MCF 10A (cell line): ENCODE results near the gene KLLN. TPM values are rescaled to one million over a fixed set of nuclear protein-coding genes. Genes with fewer than 3 reads are reported as not detected.
"Not testable (repeated sequence)": the region's sequence is repeated elsewhere in the genome, so short reads cannot be mapped to it uniquely, and the experiment has no call there.

Experiments
- Bru-seq: library from RNA; stranded (reverse); fragments of 400-500 nt; gene quantifications from one replicate; lab custom pipeline; 2021; lab: Mats Ljungman, UMichigan
- BruChase-seq, 2 experiments: library from RNA; stranded (reverse); fragments of 400-500 nt; gene quantifications; one replicate each; lab custom pipeline; 2021; lab: Mats Ljungman, UMichigan
- BruUV-seq: library from RNA; stranded (reverse); fragments of 400-500 nt; replicated peaks from 2 replicates; lab custom pipeline; 2021; lab: Mats Ljungman, UMichigan
- CTCF ChIA-PET: fragments of 300-600 bp; sonication (Branson Sonifier 250); formaldehyde crosslinking; extraction: SDS; loops from one replicate; lab custom pipeline; 2021; ENCODE audit warnings: antibody characterized with exemption, inconsistent platforms; lab: Yijun Ruan, JAX
- POLR2A ChIA-PET: fragments of 300-600, 350-650 bp; sonication (Branson Sonifier 250); formaldehyde crosslinking; extraction: SDS; loops from one replicate; lab custom pipeline; 2020; ENCODE audit warnings: antibody characterized with exemption, inconsistent platforms; lab: Yijun Ruan, JAX
- DNase-seq: peaks from one replicate; pipeline ENCODE4 v3.0.0-alpha.2; 2018; ENCODE audit not compliant: unreplicated experiment
- H3K27ac Mint-ChIP-seq: one replicate; pipeline ENCODE4 v1.8.0; 2022; ENCODE audit warnings: mild to moderate bottlenecking, low read depth, mixed read lengths; ENCODE audit not compliant: unreplicated experiment
- H3K27me3 Mint-ChIP-seq: one replicate; pipeline ENCODE4 v1.8.0; 2022; ENCODE audit warnings: mixed read lengths; ENCODE audit not compliant: insufficient read depth, unreplicated experiment
- H3K36me3 Mint-ChIP-seq: one replicate; pipeline ENCODE4 v1.8.0; 2022; ENCODE audit warnings: mild to moderate bottlenecking, moderate library complexity, mixed read lengths; ENCODE audit not compliant: insufficient read depth, unreplicated experiment
- H3K4me1 Mint-ChIP-seq: one replicate; pipeline ENCODE4 v1.8.0; 2022; ENCODE audit warnings: mixed read lengths; ENCODE audit not compliant: insufficient read depth, unreplicated experiment
- H3K4me3 Mint-ChIP-seq: one replicate; pipeline ENCODE4 v1.8.0; 2022; ENCODE audit warnings: mild to moderate bottlenecking, moderate library complexity, mixed read lengths; ENCODE audit not compliant: unreplicated experiment
- H3K9me3 Mint-ChIP-seq: one replicate; pipeline ENCODE4 v1.8.0; 2022; ENCODE audit warnings: mixed read lengths; ENCODE audit not compliant: unreplicated experiment
- intact Hi-C: fragments of 100-400 bp; cut with micrococcal nuclease; formaldehyde crosslinking; loops from 2 replicates; pipeline ENCODE4 v1.14.1; 2022
- long read RNA-seq: library from polyadenylated mRNA; stranded (forward); transcript quantifications from one replicate; pipeline ENCODE4 v2.0.0, GENCODE V29; 2022
- total RNA-seq: library from RNA; stranded (reverse); gene quantifications from 2 replicates; pipeline ENCODE4 v1.2.3, GENCODE V29; 2022
- TF ChIP-seq, protein P1 (sequence below): fragments of 200-600 bp; IDR thresholded peaks from one replicate; pipeline ENCODE4 v1.8.0; 2022; ENCODE audit warnings: antibody characterized with exemption, mild to moderate bottlenecking; ENCODE audit not compliant: unreplicated experiment

Gene KLLN, protein sequence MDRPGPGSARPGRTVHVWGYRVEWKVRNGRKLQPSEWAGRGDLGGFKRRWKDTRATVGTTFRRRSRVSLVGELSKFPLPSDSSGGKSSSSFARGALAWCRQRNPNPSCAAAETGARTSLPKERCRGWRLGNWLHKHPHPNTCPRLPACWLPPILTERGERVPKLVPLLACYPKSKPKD
- total RNA-seq (0.56 and 0.68 TPM in 2 replicates), Bru-seq, nascent RNA (percentile 37 among the genes with signal in this experiment), BruChase-seq, experiment 1, labeled RNA remaining after a 6-hour chase (percentile 50 among the genes with signal in this experiment), BruChase-seq, experiment 2, labeled RNA remaining after a 2-hour chase (percentile 39 among the genes with signal in this experiment)
- long read RNA-seq: 0 reads

DNA sequence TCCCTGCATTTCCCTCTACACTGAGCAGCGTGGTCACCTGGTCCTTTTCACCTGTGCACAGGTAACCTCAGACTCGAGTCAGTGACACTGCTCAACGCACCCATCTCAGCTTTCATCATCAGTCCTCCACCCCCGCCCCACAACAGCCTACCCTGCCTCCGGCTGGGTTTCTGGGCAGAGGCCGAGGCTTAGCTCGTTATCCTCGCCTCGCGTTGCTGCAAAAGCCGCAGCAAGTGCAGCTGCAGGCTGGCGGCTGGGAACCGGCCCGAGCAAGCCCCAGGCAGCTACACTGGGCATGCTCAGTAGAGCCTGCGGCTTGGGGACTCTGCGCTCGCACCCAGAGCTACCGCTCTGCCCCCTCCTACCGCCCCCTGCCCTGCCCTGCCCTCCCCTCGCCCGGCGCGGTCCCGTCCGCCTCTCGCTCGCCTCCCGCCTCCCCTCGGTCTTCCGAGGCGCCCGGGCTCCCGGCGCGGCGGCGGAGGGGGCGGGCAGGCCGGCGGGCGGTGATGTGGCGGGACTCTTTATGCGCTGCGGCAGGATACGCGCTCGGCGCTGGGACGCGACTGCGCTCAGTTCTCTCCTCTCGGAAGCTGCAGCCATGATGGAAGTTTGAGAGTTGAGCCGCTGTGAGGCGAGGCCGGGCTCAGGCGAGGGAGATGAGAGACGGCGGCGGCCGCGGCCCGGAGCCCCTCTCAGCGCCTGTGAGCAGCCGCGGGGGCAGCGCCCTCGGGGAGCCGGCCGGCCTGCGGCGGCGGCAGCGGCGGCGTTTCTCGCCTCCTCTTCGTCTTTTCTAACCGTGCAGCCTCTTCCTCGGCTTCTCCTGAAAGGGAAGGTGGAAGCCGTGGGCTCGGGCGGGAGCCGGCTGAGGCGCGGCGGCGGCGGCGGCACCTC, at the start of gene KLLN, which contains the start of gene PTEN:
TSS of gene KLLN (minus strand) at position 481 of the 891 bp plus-strand sequence. CDS start 1,046 bp downstream, outside the sequence.
TSS of gene PTEN (plus strand) at position 573 of the 891 bp plus-strand sequence. CDS start 845 bp downstream, outside the sequence.
- ChIA-PET POLR2A (interaction anchor here (0.6 to 7.8 kb wide), 44 partner anchors 12 to 1127 kb away, joined by 3 to 192 read pairs (median 5); partner anchors contain the start of genes ATAD1 and FAS), CTCF (interaction anchor here (0.6 to 3.6 kb wide), 10 partner anchors 10 to 524 kb away, joined by 3 to 56 read pairs (median 3); no protein-coding TSS in a partner anchor)
- BruUV-seq: no TSS peak
- Mint-ChIP-seq H3K9me3 (no peaks in the 10 kb centered on the region), H3K4me3 (peak within 1 kb of the TSS; percentile 87), H3K4me1 (peaks cover 16% of the 10 kb centered on the region), H3K36me3 (peaks cover 7% of the 10 kb centered on the region), H3K27ac (peak within 1 kb of the TSS; percentile 83), H3K27me3 (no peaks in the 10 kb centered on the region)
- TF ChIP-seq, protein P1, sequence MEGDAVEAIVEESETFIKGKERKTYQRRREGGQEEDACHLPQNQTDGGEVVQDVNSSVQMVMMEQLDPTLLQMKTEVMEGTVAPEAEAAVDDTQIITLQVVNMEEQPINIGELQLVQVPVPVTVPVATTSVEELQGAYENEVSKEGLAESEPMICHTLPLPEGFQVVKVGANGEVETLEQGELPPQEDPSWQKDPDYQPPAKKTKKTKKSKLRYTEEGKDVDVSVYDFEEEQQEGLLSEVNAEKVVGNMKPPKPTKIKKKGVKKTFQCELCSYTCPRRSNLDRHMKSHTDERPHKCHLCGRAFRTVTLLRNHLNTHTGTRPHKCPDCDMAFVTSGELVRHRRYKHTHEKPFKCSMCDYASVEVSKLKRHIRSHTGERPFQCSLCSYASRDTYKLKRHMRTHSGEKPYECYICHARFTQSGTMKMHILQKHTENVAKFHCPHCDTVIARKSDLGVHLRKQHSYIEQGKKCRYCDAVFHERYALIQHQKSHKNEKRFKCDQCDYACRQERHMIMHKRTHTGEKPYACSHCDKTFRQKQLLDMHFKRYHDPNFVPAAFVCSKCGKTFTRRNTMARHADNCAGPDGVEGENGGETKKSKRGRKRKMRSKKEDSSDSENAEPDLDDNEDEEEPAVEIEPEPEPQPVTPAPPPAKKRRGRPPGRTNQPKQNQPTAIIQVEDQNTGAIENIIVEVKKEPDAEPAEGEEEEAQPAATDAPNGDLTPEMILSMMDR: no peak
- intact Hi-C loops: loop anchor here (2.0 to 5.0 kb wide), 7 partner anchors 46 to 456 kb away; partner anchors contain the start of gene ATAD1
- peak; percentile 89 for DNase-seq

DNA sequence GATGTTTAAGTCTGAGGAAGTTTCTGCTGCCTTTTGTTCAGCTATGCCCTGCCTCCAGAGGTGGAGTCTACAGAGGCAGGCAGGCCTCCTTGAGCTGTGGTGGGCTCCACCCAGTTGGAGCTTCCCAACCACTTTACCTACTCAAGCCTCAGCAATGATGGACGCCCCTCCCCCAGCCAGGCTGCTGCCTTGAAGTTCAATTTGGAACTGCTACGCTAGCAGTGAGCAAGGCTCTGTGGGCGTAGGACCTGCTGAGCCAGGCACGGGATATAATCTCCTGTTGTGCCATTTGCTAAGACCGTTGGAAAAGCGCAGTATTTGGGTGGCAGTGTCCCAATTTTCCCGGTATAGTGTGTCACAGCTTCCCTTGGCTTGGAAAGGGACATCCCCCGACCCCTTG, 40.1 kb upstream of the KLLN start:
- CTCF ChIA-PET, H3K27ac Mint-ChIP-seq, intact Hi-C loops, DNase-seq, H3K4me3 Mint-ChIP-seq, BruUV-seq, H3K27me3 Mint-ChIP-seq: not testable (repeated sequence)
- Mint-ChIP-seq H3K4me1 (peaks cover 18% of the 10 kb centered on the region), H3K9me3 (peaks cover 15% of the 10 kb centered on the region), H3K36me3 (peaks cover 47% of the 10 kb centered on the region)
- POLR2A ChIA-PET: interaction anchor here (1.0 kb wide), 2 partner anchors 19 to 20 kb away, joined by 3 to 5 read pairs; no protein-coding TSS in a partner anchor

DNA sequence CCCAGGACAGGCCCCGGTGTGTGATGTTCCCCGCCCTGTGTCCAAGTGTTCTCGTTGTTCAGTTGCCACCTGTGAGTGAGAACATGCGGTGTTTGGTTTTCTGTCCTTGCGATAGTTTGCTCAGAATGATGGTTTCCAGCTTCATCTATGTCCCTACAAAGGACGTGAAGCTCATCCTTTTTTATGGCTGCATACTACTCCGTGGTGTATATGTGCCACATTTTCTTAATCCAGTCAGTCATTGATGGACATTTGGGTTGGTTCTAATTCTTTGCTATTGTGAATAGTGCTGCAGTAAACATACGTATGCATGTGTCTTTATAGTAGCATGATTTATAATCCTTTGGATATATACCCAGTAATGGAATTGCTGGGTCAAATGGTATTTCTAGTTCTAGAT, 34.6 kb upstream of the KLLN start:
- CTCF ChIA-PET, H3K4me3 Mint-ChIP-seq, BruUV-seq, intact Hi-C loops, DNase-seq, H3K27me3 Mint-ChIP-seq, H3K27ac Mint-ChIP-seq: not testable (repeated sequence)
- POLR2A ChIA-PET: interaction anchor here (1.0 kb wide), 1 partner anchor 35 kb away, joined by 3 read pairs; the partner anchor contains the start of genes KLLN and PTEN
- Mint-ChIP-seq H3K36me3 (peaks cover 39% of the 10 kb centered on the region), H3K9me3 (peaks cover 15% of the 10 kb centered on the region), H3K4me1 (peaks cover 11% of the 10 kb centered on the region)

DNA sequence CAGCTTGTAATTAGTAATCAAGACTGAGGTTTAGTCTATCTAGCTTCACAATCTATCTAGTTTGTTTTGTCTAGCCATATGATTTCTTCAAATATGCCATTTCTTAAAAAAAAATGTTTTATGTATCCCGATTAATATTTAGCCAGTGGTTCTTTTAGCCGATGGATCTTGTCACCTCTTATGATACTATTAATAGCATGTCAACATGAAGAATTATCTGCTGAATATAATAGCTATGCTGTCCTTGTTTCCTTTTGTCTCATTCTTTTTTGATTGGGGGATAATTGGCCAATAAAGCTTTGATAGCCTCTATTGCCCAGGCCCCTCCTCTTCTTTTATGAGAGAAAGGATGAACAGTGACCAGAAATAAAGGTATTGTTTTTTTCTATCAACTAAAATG, 32.9 kb upstream of the KLLN start:
- Mint-ChIP-seq H3K4me3 (no peak overlapping the region), H3K36me3 (peaks cover 28% of the 10 kb centered on the region), H3K27ac (no peak overlapping the region), H3K27me3 (no peaks in the 10 kb centered on the region), H3K9me3 (peaks cover under 1% of the 10 kb centered on the region), H3K4me1 (no peaks in the 10 kb centered on the region)
- no peak for DNase-seq
- ChIA-PET CTCF (no interaction called here), POLR2A (interaction anchor here (0.7 to 1.9 kb wide), 3 partner anchors 14 to 26 kb away, joined by 3 to 8 read pairs (median 4); no protein-coding TSS in a partner anchor)
- TF ChIP-seq, protein P1: no peak
- intact Hi-C loops: no loop called here
- BruUV-seq: no TSS peak
